HG03432 (cell line): ENCODE measurements around the gene LRRC47.

ENCODE experiments used
- ATAC-seq: cut with Tn5 transposase; IDR thresholded peaks from one replicate; pipeline ENCODE4 v1.9.1; 2021; ENCODE audit warnings: mild to moderate bottlenecking, moderate library complexity; ENCODE audit not compliant: unreplicated experiment

Gene LRRC47

DNA sequence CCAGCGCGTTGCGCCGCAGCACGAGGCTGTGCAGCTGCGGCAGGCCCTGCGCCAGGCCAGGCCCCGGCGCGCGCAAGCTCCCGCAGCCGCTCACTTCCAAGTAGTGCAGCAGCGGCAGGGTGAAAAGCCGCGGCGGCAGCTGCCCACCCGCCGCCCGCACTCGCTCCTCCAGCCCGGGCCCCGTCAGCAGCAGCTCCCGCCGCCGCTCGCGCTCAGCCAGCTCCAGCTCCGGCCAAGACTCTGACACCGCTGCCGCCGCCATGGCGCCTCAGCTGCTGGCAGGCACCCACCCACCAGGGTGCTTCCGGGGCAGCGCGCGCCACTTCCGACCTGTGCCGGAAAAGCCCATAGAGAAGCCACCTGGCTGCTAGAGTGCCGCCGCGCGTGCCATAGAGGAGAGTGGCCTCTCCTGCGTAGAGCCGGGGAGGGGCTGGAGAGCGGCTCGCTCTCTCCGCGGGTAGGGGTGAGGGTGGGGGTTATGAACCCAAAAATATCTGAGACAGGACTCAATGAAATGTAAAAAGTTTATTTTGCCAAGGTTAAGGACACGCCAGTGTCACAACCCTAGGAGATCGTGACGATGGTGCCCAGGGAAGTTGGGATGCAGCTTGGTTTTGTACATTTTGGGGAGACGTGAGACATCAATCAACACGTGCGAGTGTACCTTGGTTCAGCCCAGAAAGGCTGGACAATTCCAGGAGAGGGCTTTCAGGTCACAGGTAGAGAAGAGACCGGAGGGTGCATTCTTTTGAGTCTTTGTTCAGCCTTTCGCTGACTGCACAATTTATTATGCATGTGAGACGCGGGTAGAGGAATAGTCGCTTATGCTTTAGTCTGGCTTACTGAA, at the start of gene LRRC47:
TSS of gene LRRC47 (minus strand) at position 284 of the 847 bp plus-strand sequence. CDS start at position 262, 22 bp downstream.
- ATAC-seq, result peak; percentile 97

DNA sequence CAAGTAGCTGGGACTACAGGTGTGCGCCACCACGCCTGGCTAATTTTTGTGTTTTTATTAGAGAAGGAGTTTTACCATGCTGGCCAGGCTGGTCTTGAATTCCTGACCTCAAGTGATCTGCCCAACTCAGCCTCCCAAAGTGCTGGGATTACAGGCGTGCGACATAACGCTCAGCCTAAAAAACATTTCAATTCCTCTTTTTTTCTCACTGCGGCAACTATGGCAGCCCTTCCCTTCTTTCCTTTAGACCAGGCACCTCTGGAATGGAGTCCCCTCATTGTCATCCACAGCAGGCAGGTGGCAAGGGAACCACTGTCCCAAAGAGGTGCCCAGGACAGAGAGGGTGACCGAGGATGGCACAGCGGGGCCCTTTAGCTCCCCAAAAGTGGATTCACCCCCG, 46.6 kb upstream of the LRRC47 start:
- no peak for ATAC-seq

DNA sequence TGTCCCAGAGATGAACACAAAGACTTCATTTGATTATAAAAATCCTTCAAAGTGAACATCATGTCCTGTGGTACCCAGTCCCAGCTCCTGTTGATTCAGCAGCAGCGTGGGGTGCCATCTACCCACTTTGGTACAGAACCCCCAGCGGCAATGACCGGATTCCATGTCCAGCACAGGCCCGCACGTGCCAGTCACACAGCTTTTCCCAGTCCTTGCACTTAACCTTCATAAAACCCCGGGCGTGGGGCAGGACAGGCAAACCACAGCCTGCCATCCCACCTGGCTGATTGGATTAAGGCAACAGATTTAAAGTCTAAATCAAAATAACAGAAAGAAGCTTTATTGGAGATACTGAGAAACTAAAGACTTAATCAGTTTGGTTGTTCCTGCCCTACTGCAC, 45.2 kb upstream of the LRRC47 start:
- no peak for ATAC-seq

DNA sequence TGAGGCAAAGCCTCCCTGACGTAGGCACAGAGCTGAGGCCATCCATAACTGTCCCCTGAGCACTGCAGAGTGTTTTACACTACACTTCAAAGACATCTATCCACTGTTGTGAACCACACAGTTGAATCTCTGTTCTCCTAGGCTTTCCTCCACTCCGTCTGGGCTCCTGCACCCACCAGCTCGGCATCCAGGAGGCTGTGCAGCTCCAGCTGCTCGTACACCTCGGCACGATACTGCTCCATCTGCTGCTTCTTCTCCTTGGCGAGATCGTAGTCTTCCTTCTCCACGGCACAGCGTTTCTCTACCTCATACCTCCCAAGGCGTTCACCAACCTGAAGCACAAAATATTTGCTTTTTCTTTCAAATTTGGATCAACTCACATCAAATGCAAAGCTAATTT, 42.5 kb upstream of the LRRC47 start:
- no peak for ATAC-seq

DNA sequence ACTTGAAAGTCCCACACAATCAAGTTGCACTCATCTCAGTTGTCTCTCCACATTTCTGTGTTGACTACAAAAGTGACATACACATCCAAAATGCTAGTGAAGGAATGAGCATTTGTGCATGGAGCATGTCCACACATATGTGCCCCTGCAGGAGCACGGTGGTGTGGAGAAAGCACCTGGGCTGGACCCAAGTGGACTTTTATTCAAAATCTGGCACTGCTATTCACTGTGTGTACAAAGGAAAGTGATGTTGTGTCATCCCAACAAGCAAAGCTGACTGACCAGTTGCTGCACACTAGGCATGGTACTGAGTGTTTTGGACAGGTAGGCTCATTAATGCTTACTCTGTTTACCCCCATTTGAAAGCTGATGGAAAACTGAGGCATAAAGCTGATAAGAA, 41.4 kb upstream of the LRRC47 start:
- no peak for ATAC-seq

DNA sequence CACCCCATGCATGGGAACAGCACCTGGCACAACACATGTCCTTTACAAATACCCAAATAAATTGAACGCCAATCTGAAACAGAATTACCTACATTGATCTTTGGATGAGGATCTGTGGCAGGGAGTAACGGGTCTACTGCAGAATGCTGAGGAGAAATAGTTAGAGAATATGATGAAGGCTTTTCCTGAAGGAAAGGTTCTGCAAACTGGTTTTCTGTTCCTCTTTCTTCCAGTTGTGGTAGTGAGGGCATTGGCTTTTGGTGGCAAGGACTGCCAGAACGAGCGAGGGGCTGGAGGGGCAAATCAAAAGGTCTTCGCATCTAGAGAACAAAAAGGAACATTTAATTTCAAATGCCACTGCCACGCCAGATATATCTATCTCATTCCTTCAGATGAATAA, 40.9 kb upstream of the LRRC47 start:
- ATAC-seq, result no peak

DNA sequence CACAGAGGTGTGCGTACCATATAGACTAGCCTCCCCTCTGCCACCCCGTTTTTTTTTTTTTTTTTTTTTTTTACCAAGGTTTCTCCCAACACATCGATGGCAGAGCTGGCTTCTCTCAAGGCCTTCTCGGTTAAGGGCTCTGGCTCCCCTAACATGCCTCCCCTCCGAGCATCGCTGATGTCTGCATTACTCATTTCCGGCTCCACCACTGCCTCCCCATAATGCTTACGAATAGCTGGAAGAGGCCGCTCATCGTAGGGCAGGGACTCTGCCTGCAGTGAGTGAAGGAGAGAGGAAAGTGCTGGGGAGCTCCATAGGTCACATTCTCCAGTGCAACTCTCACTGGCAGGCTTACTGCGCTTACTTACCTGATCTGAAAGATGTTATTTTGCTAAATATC, 40.1 kb upstream of the LRRC47 start:
- no peak for ATAC-seq

DNA sequence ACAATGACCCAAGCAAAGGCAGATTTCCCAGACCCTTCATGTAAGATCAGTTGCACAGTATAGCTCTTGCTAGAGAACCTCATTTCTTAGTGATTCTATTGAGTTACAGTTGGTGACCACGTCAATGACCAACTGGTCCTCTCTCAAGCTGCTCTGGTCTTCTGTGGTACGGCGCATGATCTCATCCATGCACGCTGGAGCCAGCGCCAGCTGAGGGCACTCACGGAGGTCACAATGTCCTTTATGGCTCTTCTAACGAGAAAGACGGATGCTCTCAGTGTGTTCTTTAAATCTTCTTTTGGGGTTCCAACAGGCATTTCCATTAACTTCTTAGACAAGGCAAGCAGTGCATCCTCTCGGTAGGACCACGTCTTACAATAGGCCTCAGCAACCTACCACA, 38.4 kb upstream of the LRRC47 start:
- no peak for ATAC-seq

DNA sequence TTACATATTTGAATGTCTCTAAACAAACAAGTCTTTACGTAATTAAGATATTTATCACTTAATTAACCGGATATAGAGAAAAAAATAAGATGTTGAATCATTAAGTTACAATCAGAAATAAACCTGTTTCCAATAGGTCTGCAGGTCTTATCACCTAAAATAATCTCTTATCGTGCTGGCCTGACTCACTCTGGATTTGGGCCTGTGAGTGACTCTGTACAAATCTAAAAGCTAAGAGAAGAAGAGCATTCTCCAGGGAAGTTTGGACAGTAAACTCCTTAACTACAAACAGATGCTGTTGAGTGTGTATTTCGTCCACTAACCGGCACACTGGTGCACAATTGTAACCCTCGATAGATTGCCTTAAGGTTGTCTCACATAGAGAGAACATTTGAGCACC, 35.4 kb upstream of the LRRC47 start:
- no peak for ATAC-seq

DNA sequence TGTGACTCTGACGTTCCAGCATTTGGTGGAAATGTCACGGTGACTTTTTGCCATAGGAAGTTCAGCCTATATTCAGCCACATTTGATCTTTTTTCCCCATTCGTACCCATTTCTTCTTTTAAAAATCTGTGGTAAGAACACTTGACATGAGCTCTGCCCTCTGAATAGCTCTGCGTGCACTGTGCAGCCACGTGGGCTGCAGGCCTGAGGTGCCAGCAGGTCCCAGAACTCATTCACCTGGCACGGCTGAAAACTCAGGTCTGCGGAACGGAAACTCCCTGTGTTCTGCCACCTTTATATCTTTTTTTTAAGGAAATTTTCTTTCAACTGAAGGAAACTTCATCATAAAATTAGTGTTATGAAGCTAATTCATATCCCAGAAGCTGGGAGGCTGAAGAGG, 32.1 kb upstream of the LRRC47 start:
- no peak for ATAC-seq

DNA sequence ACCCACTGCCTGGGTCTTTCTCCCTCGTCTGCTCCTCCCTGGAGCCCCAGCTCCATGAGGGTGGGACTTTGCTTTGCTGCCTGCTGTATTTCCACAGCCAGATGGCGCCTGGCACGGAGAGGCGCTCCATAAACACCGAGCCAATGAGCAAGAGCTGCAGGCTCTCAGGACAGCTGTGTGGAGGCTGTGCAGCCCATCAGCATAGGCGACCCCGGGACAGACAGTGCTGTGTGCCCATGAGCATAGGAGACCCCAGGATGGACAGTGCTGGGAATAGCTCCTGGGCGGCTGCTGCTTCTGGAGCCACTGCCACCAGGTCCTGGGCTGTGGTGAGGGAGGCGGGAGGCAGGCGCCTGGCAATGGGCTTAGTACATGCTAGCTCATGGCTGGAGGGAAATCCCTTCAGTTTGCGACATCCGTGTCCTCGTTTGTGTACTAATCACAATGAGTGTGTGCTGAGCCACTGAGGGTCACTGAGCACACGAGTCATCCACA, 31.6 kb upstream of the LRRC47 start:
- no peak for ATAC-seq

DNA sequence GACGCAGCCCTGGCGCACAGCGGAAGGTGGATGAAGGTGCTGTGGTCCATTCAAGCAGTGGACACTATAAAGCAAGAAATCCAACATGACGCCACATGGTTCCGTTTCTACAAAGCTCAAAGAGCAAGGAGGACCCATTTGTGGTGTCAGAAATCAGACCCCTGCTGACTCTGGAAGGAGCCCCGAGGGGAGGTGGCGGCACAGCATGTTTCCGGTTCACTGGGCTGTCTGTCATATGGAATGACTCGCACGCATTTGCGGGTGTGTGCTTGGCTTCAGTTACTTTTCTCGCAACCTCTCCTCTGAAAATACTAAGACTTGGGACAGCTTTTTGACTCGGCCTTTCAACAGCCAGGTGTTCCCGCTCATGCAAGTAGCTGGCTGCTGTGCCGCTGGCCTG, 29.1 kb upstream of the LRRC47 start:
- no peak for ATAC-seq

DNA sequence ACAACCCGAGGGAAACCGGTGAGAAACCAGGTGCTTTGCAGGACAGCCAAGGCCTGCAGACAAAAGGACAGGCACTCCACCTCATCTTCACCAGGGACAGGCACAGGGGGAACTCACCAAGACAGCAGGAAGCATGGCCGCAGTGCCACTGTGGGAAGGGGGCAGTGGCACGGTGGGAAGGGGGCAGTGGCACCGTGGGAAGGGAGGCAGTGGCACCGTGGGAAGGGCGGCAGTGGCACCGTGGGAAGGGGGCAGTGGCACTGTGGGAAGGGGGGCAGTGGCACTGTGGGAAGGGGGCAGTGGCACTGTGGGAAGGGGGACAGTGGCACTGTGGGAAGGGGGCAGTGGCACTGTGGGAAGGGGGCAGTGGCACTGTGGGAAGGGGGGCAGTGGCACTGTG, 28.4 kb upstream of the LRRC47 start:
- no peak for ATAC-seq

DNA sequence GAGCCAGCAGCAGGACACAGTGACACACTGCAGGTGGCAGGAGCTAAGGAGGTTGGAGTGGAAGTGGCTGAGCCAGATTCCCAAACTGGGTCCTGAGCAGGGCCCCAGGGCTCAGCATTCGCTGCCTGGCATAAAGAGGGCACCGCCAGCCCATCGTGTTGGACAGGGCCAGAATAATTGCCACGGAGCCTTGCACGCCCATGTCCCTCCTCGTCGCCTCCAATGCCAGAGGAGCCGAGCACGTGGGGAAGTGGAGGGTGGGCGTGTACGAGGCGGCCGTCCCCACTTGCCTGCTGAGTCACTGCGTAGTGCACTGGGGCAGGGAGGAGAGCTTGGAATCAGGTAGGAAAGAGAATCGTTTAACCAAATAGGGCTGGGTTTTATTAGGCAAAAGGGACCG, 26.1 kb upstream of the LRRC47 start:
- no peak for ATAC-seq

DNA sequence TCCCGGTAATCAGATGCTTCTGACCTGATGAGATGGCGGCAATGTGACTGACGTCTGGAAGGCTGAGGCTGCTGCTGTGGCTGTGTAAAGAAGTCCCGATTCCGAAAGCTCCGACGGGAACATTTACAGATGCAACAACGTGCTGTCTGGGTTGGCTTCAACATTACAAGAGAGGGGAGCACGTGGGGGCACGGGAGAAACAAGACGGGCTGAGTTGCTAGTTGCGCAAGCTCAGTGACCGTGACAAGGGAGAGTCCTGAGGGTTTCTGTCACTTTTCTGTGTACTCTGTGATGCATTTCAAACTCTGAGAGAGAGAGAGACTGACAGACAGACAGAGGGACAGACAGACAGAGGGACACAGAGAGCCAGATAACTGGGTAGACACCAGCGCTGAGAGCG, 25.6 kb upstream of the LRRC47 start:
- ATAC-seq, result no peak

DNA sequence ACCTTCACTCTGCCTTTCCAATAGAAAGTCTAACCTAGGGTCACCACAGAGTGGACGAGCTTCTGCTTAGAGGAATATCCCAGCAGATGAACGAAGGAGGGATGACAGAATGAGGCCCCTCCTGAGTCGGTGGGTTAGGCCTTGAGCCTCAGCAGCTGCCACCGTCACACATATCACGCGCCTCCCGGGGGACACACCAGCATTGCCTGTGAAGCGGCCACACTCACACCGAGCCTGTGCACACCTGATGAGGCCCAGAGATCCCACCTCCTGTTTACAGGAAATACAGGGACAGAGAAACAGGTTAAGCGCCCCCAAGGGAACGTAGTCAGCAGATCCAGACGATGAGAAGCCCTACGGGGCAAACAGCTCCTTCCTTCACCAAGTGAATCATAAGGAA, 25.1 kb upstream of the LRRC47 start:
- ATAC-seq, result no peak

DNA sequence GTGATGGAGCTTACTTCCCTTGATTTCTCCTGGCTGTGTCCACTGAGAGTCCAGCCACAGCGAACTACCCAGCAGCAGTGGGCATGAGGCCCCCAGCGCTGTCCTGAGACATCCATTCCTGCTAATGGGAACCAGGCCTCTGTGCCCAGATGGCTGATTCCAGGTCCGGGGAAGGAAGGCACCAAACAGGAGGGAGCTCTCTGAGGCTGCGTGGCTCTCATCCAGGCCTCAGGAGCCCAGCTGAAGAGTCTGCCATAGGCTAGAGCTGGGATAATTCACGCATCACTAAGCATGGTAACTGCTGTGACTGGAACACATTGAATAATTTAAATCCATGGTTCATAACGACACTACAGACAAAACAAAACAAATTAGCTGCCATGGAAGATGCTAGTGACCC, 24.7 kb upstream of the LRRC47 start:
- ATAC-seq, result no peak

DNA sequence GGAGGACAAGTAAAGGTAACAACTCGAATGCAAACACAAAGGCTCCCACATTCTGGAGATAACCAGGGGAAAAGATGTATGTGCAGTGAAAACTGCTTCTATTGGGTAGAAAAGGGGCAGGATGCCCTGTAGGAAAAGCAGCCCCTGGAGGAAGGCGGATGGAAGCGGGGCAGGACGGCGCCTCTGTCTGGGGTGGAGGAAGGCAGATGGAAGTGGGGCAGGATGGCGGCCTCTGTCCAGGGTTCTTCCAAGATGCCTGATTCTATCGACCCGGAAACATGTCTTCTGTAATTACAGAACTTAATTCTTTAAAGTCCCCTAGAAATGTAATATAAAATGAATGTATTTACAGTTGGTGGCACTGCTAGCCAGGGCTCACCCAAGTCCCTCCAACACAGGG, 24.0 kb upstream of the LRRC47 start:
- ATAC-seq, result no peak

DNA sequence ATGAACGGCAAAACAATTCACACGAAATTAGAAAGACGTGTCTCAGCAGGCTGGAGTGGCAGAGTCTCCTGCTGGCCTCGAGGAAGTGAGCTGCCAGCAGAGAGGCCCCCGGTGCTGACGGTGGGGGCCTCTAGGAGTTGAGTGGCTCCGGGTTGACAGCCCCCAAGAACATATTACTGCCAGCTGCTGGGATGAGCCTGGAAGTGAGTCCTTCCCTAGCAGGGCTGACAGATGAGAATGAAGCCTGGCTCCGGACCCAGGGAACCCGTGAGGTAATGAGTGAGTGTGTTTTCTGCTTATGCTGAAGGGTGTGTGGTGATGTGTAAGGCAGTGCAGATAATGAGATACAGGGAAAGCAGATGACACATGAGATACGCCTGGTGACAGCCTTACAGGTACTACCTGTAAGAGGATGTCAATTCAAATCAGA, 23.5 kb upstream of the LRRC47 start:
- ATAC-seq, result no peak

DNA sequence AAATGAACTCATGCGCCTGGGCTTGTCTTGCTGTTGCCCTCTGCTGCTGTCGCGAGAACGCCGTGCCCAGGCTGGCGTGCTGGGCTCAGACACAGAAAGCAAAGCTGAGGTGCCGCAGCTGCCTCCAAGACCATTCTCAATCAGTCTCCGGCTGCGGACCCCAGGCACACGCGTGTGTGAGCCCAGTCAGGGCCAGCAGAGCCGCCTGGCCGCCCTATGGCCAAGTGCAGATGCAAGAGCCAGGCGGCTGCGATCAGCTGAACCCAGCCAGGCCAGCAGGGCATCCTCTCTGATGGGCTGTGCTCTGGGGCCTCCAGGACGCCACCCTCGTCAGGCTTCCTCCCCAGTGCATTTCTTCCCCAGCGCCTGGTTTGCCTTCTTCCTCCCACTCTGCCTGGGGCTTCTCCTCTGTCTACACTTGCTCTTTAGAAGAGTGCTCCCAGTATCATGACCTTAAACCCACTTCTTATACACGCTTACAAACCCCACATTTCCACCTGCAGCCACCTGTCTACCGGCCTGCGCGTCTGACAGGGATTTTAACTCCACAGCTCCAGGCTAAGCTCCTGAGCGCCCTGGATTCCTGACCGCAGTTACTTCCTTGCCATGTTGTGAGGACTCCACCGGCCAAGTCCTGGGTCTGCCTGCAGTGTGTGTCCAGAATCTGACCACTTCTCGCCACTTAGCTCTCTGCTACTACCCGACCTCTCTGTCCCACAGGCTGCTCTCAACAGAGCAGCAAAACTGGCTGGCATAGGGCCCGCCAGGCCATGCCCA, 21.7 kb upstream of the LRRC47 start:
- no peak for ATAC-seq

DNA sequence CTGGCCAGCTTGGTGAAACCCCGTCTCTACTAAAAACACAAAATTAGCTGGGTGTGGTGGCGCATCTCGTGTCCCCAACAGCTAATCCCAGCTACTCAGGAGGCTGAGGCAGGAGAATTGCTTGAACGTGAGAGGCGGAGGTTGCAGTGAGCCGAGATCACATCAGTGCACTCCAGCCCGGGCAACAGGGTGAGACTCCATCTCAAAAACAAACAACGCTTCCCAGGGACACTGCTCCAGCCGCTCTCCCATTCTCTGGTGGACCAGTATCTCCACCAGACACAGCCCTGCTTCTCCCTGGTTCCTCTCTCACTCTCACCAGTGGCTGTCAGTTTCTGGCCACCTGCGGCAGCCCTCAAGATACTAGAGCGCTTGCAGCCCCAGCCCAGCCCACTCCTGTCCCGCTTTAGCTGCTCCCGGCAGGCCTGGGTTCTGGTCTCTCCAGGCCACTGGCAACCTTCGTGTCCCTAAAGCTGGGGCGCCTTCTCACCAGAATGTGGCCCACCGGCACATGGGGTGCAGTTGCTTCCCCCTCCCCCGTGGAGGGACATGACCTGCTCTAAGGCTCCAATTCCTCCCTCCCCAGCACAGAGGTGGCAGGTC, 20.9 kb upstream of the LRRC47 start:
- ATAC-seq, result no peak
